ENCODE measurements around the gene HSPA12A.

HSPA12A gene

GRCh38 chr10:116741391-116742351, 695 bp downstream of the HSPA12A start:
- no peak for DNase-seq

GRCh38 chr10:116740971-116741370, 1.4 kb downstream of the HSPA12A start:
- DNase-seq: no peak

- no peak for DNase-seq
These were observed 4.0 kb downstream of the HSPA12A start for GRCh38 chr10:116738339-116738738.

GRCh38 chr10:116737627-116738327, 4.6 kb downstream of the HSPA12A start:
- no peak for DNase-seq

GRCh38 chr10:116733566-116733965, 8.8 kb downstream of the HSPA12A start:
- DNase-seq: no peak

- DNase-seq: no peak
These were observed 9.8 kb downstream of the HSPA12A start for GRCh38 chr10:116732573-116732972.

- DNase-seq: no peak
These were observed 11.7 kb downstream of the HSPA12A start for GRCh38 chr10:116730464-116731260.

- DNase-seq: no peak
These were observed 13.1 kb downstream of the HSPA12A start for GRCh38 chr10:116729243-116729642.

- no peak for DNase-seq
These were observed 13.8 kb downstream of the HSPA12A start for GRCh38 chr10:116728526-116729096.

- no peak for DNase-seq
These were observed 18.7 kb downstream of the HSPA12A start for GRCh38 chr10:116723428-116724281.

- no peak for DNase-seq
These were observed 19.5 kb downstream of the HSPA12A start for GRCh38 chr10:116722736-116723427.

- no peak for DNase-seq
These were observed 20.6 kb downstream of the HSPA12A start for GRCh38 chr10:116721547-116722392.

- no peak for DNase-seq
These were observed 21.5 kb downstream of the HSPA12A start for GRCh38 chr10:116720668-116721546.

GRCh38 chr10:116720241-116720643, 22.1 kb downstream of the HSPA12A start:
- DNase-seq: no peak

GRCh38 chr10:116719804-116720203, 22.6 kb downstream of the HSPA12A start:
- DNase-seq: no peak

GRCh38 chr10:116718058-116718457, 24.3 kb downstream of the HSPA12A start:
- no peak for DNase-seq

GRCh38 chr10:116716381-116716780, 26.0 kb downstream of the HSPA12A start:
- no peak for DNase-seq

GRCh38 chr10:116715839-116716377, 26.5 kb downstream of the HSPA12A start:
- DNase-seq: no peak

GRCh38 chr10:116715341-116715740, 27.0 kb downstream of the HSPA12A start:
- no peak for DNase-seq
